H9 (cell line): Measurements from ENCODE around the gene FHL3. TPM values are rescaled to one million over a fixed set of nuclear protein-coding genes. Genes with fewer than 3 reads are reported as not detected.

Experiments used
- DNase-seq: peaks from one replicate; pipeline ENCODE4 v3.0.0-alpha.2; 2017
- H2AFZ ChIP-seq: one replicate; pipeline ENCODE4 v1.6.1; 2013; ENCODE audit warnings: mild to moderate bottlenecking, low read length, control low read depth, moderate library complexity
- H2AK5ac ChIP-seq: 2 replicates; pipeline ENCODE4 v1.6.1; 2013; ENCODE audit warnings: low read length, control low read depth, mixed read lengths; ENCODE audit not compliant: insufficient read length
- H2BK120ac ChIP-seq: one replicate; pipeline ENCODE4 v1.6.1; 2013; ENCODE audit warnings: low read depth, mild to moderate bottlenecking, low read length, control low read depth, inconsistent platforms; ENCODE audit not compliant: poor library complexity, severe bottlenecking
- H2BK12ac ChIP-seq: 2 replicates; pipeline ENCODE4 v1.6.1; 2013; ENCODE audit warnings: low read length, control low read depth, mixed read lengths, low read depth; ENCODE audit not compliant: insufficient read length
- H2BK15ac ChIP-seq: 2 replicates; pipeline ENCODE4 v1.6.1; 2013; ENCODE audit warnings: low read depth, low read length, control low read depth
- H2BK20ac ChIP-seq: one replicate; pipeline ENCODE4 v1.6.1; 2013; ENCODE audit warnings: low read depth, mild to moderate bottlenecking, low read length, control low read depth, inconsistent platforms; ENCODE audit not compliant: poor library complexity, severe bottlenecking
- H2BK5ac ChIP-seq: 2 replicates; pipeline ENCODE4 v1.6.1; 2013; ENCODE audit warnings: low read length, control low read depth, mixed read lengths; ENCODE audit not compliant: insufficient read length
- H3K14ac ChIP-seq: 2 replicates; pipeline ENCODE4 v1.6.1; 2013; ENCODE audit warnings: low read length, control low read depth; ENCODE audit not compliant: insufficient read depth
- H3K18ac ChIP-seq: 2 replicates; pipeline ENCODE4 v1.6.1; 2013; ENCODE audit warnings: low read depth, mild to moderate bottlenecking, mixed read lengths, low read length, control low read depth; ENCODE audit not compliant: insufficient read length
- H3K23ac ChIP-seq: 2 replicates; pipeline ENCODE4 v1.6.1; 2013; ENCODE audit warnings: low read length, control low read depth, mixed read lengths, low read depth; ENCODE audit not compliant: insufficient read length
- H3K23me2 ChIP-seq: 2 replicates; pipeline ENCODE4 v1.6.1; 2013; ENCODE audit warnings: low read depth, mild to moderate bottlenecking, mixed read lengths, low read length, control low read depth; ENCODE audit not compliant: insufficient read length, poor library complexity, severe bottlenecking
- H3K27ac ChIP-seq: 2 replicates; pipeline ENCODE4 v1.5.1; 2013; ENCODE audit warnings: low read length, control low read depth, mixed read lengths, low read depth; ENCODE audit not compliant: insufficient read length
- H3K27me3 ChIP-seq: 2 replicates; pipeline ENCODE4 v1.6.1; 2013; ENCODE audit warnings: low read length, control low read depth, inconsistent platforms; ENCODE audit not compliant: insufficient read depth
- H3K4ac ChIP-seq: 2 replicates; pipeline ENCODE4 v1.6.1; 2013; ENCODE audit warnings: low read depth, mild to moderate bottlenecking, control low read depth, inconsistent platforms, low read length, moderate library complexity
- H3K4me1 ChIP-seq: 2 replicates; pipeline ENCODE4 v1.6.1; 2013; ENCODE audit warnings: low read length, control low read depth, inconsistent platforms; ENCODE audit not compliant: insufficient read depth
- H3K4me2 ChIP-seq: 2 replicates; pipeline ENCODE4 v1.6.1; 2013; ENCODE audit warnings: low read length, control low read depth, mixed read lengths; ENCODE audit not compliant: insufficient read length, insufficient read depth
- H3K56ac ChIP-seq: 2 replicates; pipeline ENCODE4 v1.6.1; 2013; ENCODE audit warnings: low read depth, mild to moderate bottlenecking, mixed read lengths, low read length, control low read depth; ENCODE audit not compliant: insufficient read length
- H3K79me1 ChIP-seq: 2 replicates; pipeline ENCODE4 v1.6.1; 2013; ENCODE audit warnings: low read depth, mild to moderate bottlenecking, moderate library complexity, low read length, control low read depth, inconsistent platforms; ENCODE audit not compliant: insufficient read depth, poor library complexity, severe bottlenecking
- H3K79me2 ChIP-seq: 2 replicates; pipeline ENCODE4 v1.6.1; 2013; ENCODE audit warnings: low read length, control low read depth, inconsistent platforms; ENCODE audit not compliant: insufficient read depth
- H3K9ac ChIP-seq: 2 replicates; pipeline ENCODE4 v1.6.1; 2013; ENCODE audit warnings: low read length, control low read depth, mixed read lengths; ENCODE audit not compliant: insufficient read length; ENCODE audit errors: extremely low read depth
- H3K9me3 ChIP-seq: one replicate; pipeline ENCODE4 v1.6.1; 2013; ENCODE audit warnings: low read depth, low read length, inconsistent platforms; ENCODE audit not compliant: control insufficient read depth
- H3T11ph ChIP-seq: one replicate; pipeline ENCODE4 v1.6.1; 2013; ENCODE audit warnings: mild to moderate bottlenecking, low read length, control low read depth, inconsistent platforms
- H4K20me1 ChIP-seq: one replicate; pipeline ENCODE4 v1.6.1; 2013; ENCODE audit not compliant: control insufficient read depth, insufficient read length, insufficient read depth
- H4K5ac ChIP-seq: 2 replicates; pipeline ENCODE4 v1.6.1; 2013; ENCODE audit warnings: low read depth, mild to moderate bottlenecking, mixed read lengths, low read length, control low read depth; ENCODE audit not compliant: insufficient read length
- H4K8ac ChIP-seq: replicated peaks from 2 replicates; pipeline ENCODE4 v1.6.1; 2013; ENCODE audit warnings: low read length, control low read depth, mixed read lengths, low read depth; ENCODE audit not compliant: insufficient read length
- H4K91ac ChIP-seq: 2 replicates; pipeline ENCODE4 v1.6.1; 2013; ENCODE audit warnings: low read depth, mild to moderate bottlenecking, moderate library complexity, mixed read lengths, low read length, control low read depth; ENCODE audit not compliant: insufficient read length
- H3K27ac Mint-ChIP-seq, 3 experiments: 2 replicates in 2 of 3; 3 replicates in 1 of 3; pipeline ENCODE4 v1.8.0; 2020 to 2021; ENCODE audit warnings: mixed read lengths in 3 of 3, mild to moderate bottlenecking in 1 of 3, moderate library complexity in 1 of 3
- H3K27me3 Mint-ChIP-seq: 2 replicates; pipeline ENCODE4 v1.8.0; 2021; ENCODE audit warnings: low read depth, mild to moderate bottlenecking, moderate library complexity, mixed read lengths
- H3K36me3 Mint-ChIP-seq, 3 experiments: 2 replicates in 2 of 3; 3 replicates in 1 of 3; pipeline ENCODE4 v1.8.0; 2020 to 2021; ENCODE audit warnings: low read depth in 3 of 3, mixed read lengths in 3 of 3; ENCODE audit not compliant: insufficient read depth in 1 of 3
- H3K4me1 Mint-ChIP-seq, 2 experiments: 2 replicates each; pipeline ENCODE4 v1.8.0; 2020; ENCODE audit warnings: mixed read lengths in 2 of 2
- H3K4me3 Mint-ChIP-seq, 2 experiments: 2 replicates in 1 of 2; 3 replicates in 1 of 2; pipeline ENCODE4 v1.8.0; 2020 to 2021; ENCODE audit warnings: mild to moderate bottlenecking in 2 of 2, mixed read lengths in 2 of 2, moderate library complexity in 1 of 2
- H3K9me3 Mint-ChIP-seq, 2 experiments: 2 replicates in 1 of 2; 3 replicates in 1 of 2; pipeline ENCODE4 v1.8.0; 2020; ENCODE audit warnings: mild to moderate bottlenecking in 2 of 2, mixed read lengths in 2 of 2, moderate library complexity in 1 of 2
- WGBS: extraction: QIAGEN DNeasy Blood & Tissue Kit; methylation state at CpG from one replicate; pipeline ENCODE4 v1.1.7; 2013; ENCODE audit warnings: missing lambda C conversion rate, low lambda C conversion rate, mixed read lengths; ENCODE audit not compliant: insufficient read length; ENCODE audit errors: extremely low coverage; 5-methylcytosine and 5-hydroxymethylcytosine counted together
- total RNA-seq: library from RNA; stranded (reverse); gene quantifications from 2 replicates; pipeline ENCODE4 v1.2.1, GENCODE V29; 2021
- TF ChIP-seq, protein P1 (sequence below): fragments of 200-600 bp; sonication (generic); conservative IDR thresholded peaks from 3 replicates; pipeline ENCODE4 v1.8.0; 2021; ENCODE audit warnings: antibody characterized with exemption, mild to moderate bottlenecking

The FHL3 gene
- total RNA-seq, 1 experiment from 2014 or later: 32.8 TPM

DNA sequence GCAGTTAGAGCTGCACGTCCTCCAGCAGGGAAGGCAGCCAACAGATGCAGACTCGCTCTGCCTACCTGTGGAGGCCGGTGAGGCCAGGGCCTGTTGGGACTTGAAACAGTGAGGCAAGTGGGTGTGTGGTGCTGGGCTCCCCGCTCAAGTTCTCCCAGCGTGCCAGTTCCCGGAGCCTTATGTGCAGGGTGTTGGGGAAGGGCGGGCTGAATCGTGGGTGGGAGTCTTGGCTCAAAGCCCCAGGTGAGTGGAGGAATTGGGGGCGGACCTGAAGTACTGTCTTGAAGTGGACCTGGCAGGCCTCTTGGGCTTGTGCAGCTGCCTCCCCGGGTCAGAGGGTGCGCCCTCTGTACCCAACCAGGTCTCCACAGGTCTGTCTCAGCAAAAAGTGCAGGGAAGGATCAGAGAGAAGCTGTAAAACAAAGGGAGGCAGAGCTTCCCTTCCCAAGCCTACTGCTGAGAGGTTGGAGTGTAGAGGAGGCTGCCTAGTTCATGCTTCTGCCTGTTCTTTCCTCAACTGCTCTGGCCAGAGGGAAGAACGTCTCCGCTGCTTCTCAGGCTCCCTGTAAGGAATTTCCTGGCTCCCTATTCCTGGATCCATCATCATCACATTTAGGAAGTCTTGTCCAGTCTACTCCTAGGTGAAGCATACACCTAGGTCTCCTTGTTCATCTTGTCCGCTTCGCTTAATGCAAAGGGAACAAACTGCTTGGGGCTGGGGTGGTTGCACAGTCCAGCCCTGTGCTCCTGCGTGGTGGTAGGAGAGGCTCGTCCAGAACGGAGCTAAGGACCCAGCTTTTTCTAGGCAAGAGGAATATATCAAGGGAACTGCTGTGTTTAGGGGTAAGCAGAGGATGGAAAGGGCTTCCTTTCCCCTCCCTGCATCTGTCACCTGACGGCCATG is 22.1 kb upstream of the FHL3 start:
- WGBS: no CpG with 5 or more reads among the region's 19 CpGs
- TF ChIP-seq, protein P1, sequence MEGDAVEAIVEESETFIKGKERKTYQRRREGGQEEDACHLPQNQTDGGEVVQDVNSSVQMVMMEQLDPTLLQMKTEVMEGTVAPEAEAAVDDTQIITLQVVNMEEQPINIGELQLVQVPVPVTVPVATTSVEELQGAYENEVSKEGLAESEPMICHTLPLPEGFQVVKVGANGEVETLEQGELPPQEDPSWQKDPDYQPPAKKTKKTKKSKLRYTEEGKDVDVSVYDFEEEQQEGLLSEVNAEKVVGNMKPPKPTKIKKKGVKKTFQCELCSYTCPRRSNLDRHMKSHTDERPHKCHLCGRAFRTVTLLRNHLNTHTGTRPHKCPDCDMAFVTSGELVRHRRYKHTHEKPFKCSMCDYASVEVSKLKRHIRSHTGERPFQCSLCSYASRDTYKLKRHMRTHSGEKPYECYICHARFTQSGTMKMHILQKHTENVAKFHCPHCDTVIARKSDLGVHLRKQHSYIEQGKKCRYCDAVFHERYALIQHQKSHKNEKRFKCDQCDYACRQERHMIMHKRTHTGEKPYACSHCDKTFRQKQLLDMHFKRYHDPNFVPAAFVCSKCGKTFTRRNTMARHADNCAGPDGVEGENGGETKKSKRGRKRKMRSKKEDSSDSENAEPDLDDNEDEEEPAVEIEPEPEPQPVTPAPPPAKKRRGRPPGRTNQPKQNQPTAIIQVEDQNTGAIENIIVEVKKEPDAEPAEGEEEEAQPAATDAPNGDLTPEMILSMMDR: no peak
- H2AFZ ChIP-seq: no peak overlapping the region
- no peaks in the 10 kb centered on the region for H3K27me3 ChIP-seq
- H3K14ac ChIP-seq: no peak overlapping the region
- H3K9me3 ChIP-seq: no peaks in the 10 kb centered on the region
- H3K4me1 ChIP-seq: peaks cover 2% of the 10 kb centered on the region; the same call in 1 of the 2 replicates
- no peaks in the 10 kb centered on the region for H3K79me2 ChIP-seq
- no peak overlapping the region for H3K9ac ChIP-seq
- H4K8ac ChIP-seq: no peak overlapping the region
- no peak overlapping the region; a peak in 1 of 5 replicates for H3K4me3 Mint-ChIP-seq
- peak overlapping the region in 2 of 3 experiments; percentile 68 to 77; a peak in 3 of 7 replicates for H3K27ac Mint-ChIP-seq
- no peaks in the 10 kb centered on the region for H3K27me3 Mint-ChIP-seq
- H3K23me2 ChIP-seq: no peaks in the 10 kb centered on the region
- peaks cover 13 to 41% (median 28%) of the 10 kb centered on the region in 3 experiments; a peak in 6 of 7 replicates for H3K36me3 Mint-ChIP-seq
- no peak overlapping the region for H3K23ac ChIP-seq
- H4K91ac ChIP-seq: no peak overlapping the region
- no peak overlapping the region for H2BK5ac ChIP-seq
- H3K4ac ChIP-seq: no peak overlapping the region
- DNase-seq: no peak
- H3K27ac ChIP-seq: no peak overlapping the region
- no peak overlapping the region for H2BK15ac ChIP-seq
- H3T11ph ChIP-seq: no peak overlapping the region
- peaks cover 35 to 49% of the 10 kb centered on the region in 2 experiments for H3K4me1 Mint-ChIP-seq
- H4K5ac ChIP-seq: no peak overlapping the region
- no peak overlapping the region for H2BK120ac ChIP-seq
- no peak overlapping the region for H3K56ac ChIP-seq
- H4K20me1 ChIP-seq: no peaks in the 10 kb centered on the region
- H2BK12ac ChIP-seq: no peak overlapping the region
- H3K18ac ChIP-seq: no peak overlapping the region
- H3K4me2 ChIP-seq: no peak overlapping the region
- H2AK5ac ChIP-seq: no peak overlapping the region
- H3K79me1 ChIP-seq: no peaks in the 10 kb centered on the region
- H3K9me3 Mint-ChIP-seq: no peaks in the 10 kb centered on the region
- H2BK20ac ChIP-seq: no peak overlapping the region
